HepG2 (cell line): ENCODE data around the gene GDI1. TPM values are rescaled to one million over a fixed set of nuclear protein-coding genes. Genes with fewer than 3 reads are reported as not detected.

Experiments
- ATAC-seq: fragments of 200-7000 bp; cut with Tn5 transposase; 3 replicates; pipeline ENCODE4 v1.9.1; 2020; ENCODE audit warnings: mild to moderate bottlenecking, moderate library complexity
- BruUV-seq: library from RNA; stranded (reverse); fragments of 400-500 nt; replicated peaks from 2 replicates; lab custom pipeline; 2021; lab: Mats Ljungman, UMichigan
- CTCF ChIA-PET: fragments of 300-600 bp; formaldehyde crosslinking; extraction: SDS; loops from one replicate; lab custom pipeline; 2021; ENCODE audit warnings: low total read pairs, inconsistent platforms, low intra/inter-chr PET ratio; lab: Yijun Ruan, JAX
- POLR2A ChIA-PET: fragments of 350-600 bp; sonication (Branson Sonifier 250); formaldehyde crosslinking; loops from one replicate; lab custom pipeline; 2020; ENCODE audit warnings: antibody characterized with exemption, inconsistent platforms; lab: Yijun Ruan, JAX
- DNase-seq: peaks from one replicate; pipeline ENCODE4 v3.0.0-alpha.2; 2015; ENCODE audit warnings: low spot score
- FAIRE-seq: peaks from 3 replicates; lab custom pipeline; 2011; peaks lifted over from hg19 to GRCh38; lab: Jason Lieb, UNC
- H2AFZ ChIP-seq: one replicate; pipeline ENCODE4 v1.6.1; 2011; ENCODE audit warnings: low read length, inconsistent platforms
- H3K27ac ChIP-seq: fragments of 300-600 bp; 3 replicates; pipeline ENCODE4 v1.8.0; 2011; ENCODE audit warnings: mixed run types, mild to moderate bottlenecking, mixed read lengths, low read length, inconsistent platforms; ENCODE audit not compliant: insufficient read depth; ENCODE audit errors: extremely low read length
- H3K27me3 ChIP-seq, 2 experiments: fragments of 200-600 bp in 1 of 2; 2 replicates in 1 of 2; 3 replicates in 1 of 2; pipeline versions ENCODE4 v1.6.0 to v1.8.0; 2011; ENCODE audit warnings: low read length in 2 of 2, mild to moderate bottlenecking in 2 of 2, moderate library complexity in 2 of 2, inconsistent platforms in 1 of 2; ENCODE audit not compliant: insufficient read depth in 2 of 2, control insufficient read depth in 1 of 2
- H3K36me3 ChIP-seq, 2 experiments: fragments of 200-600 bp in 1 of 2; replicated peaks in 1 of 2; 2 replicates in 1 of 2; 3 replicates in 1 of 2; pipeline versions ENCODE4 v1.5.1 to v1.8.0; 2011; ENCODE audit warnings: low read length in 2 of 2, inconsistent platforms in 1 of 2; ENCODE audit not compliant: insufficient read depth in 2 of 2, control insufficient read depth in 1 of 2
- H3K4me1 ChIP-seq: 2 replicates; pipeline ENCODE4 v1.5.1; 2012; ENCODE audit warnings: low read length, inconsistent platforms; ENCODE audit not compliant: insufficient read depth
- H3K4me2 ChIP-seq: 2 replicates; pipeline ENCODE4 v1.6.0; 2011; ENCODE audit warnings: low read depth, low read length, inconsistent platforms
- H3K4me3 ChIP-seq, 3 experiments: fragments of 200-600 bp in 1 of 3; sonication (generic), shearing (Covaris generic) in 1 of 3; replicated peaks in 1 of 3; 2 replicates each; pipeline ENCODE4 v1.5.1; 2011 to 2016; ENCODE audit warnings: low read length in 3 of 3, inconsistent platforms in 2 of 3, low read depth in 2 of 3, mild to moderate bottlenecking in 2 of 3, control low read depth in 1 of 3, mixed read lengths in 1 of 3; ENCODE audit not compliant: insufficient read depth in 1 of 3
- H3K79me2 ChIP-seq: one replicate; pipeline ENCODE4 v1.6.1; 2011; ENCODE audit warnings: low read length, inconsistent platforms; ENCODE audit not compliant: insufficient read depth
- H3K9ac ChIP-seq: 2 replicates; pipeline ENCODE4 v1.6.0; 2011; ENCODE audit warnings: mild to moderate bottlenecking, low read depth, low read length, inconsistent platforms; ENCODE audit not compliant: insufficient read depth
- H3K9me3 ChIP-seq: 2 replicates; pipeline ENCODE4 v1.5.1; 2012; ENCODE audit warnings: mild to moderate bottlenecking, low read length
- H4K20me1 ChIP-seq: 2 replicates; pipeline ENCODE4 v1.6.0; 2011; ENCODE audit warnings: inconsistent platforms, mild to moderate bottlenecking, low read length, moderate library complexity; ENCODE audit not compliant: insufficient read depth
- ATF7 ChIP-seq, 2 experiments: fragments of 450-650 bp in 1 of 2; sonication (generic) in 1 of 2; formaldehyde crosslinking in 1 of 2; IDR thresholded peaks; 2 replicates each; pipeline versions ENCODE4 v1.4.0 to v1.6.1; 2016 to 2020; ENCODE audit warnings: antibody characterized with exemption in 1 of 2, mild to moderate bottlenecking in 1 of 2, missing genetic modification reagents in 1 of 2
- HOXD1 ChIP-seq: sonication (generic); formaldehyde crosslinking; IDR thresholded peaks from 2 replicates; pipeline ENCODE4 v1.5.0; 2020; ENCODE audit warnings: missing genetic modification reagents
- MAF1 ChIP-seq: sonication (generic); formaldehyde crosslinking; IDR thresholded peaks from 2 replicates; pipeline ENCODE4 v1.5.0; 2020; ENCODE audit warnings: missing genetic modification reagents, borderline replicate concordance
- ZNF577 ChIP-seq: sonication (generic); formaldehyde crosslinking; IDR thresholded peaks from 2 replicates; pipeline ENCODE4 v1.4.0; 2020; ENCODE audit warnings: mild to moderate bottlenecking, low read depth, missing genetic modification reagents, borderline replicate concordance
- ZNF7 ChIP-seq: IDR thresholded peaks from 2 replicates; pipeline ENCODE4 v1.6.1; 2016; ENCODE audit warnings: missing biosample characterization, missing genetic modification reagents
- WGBS: methylation state at CpG from one replicate; pipeline ENCODE4 v1.1.6; 2017; ENCODE audit warnings: low lambda C conversion rate; 5-methylcytosine and 5-hydroxymethylcytosine counted together
- in situ Hi-C: cut with HindIII; loops from 2 replicates; pipeline ENCODE4 v1.10.0; 2017; ENCODE audit warnings: low pct_unique_long_range_greater_than_20kb; ENCODE audit not compliant: extremely low pct_ligation_motif_present
- intact Hi-C: fragments of 100-400 bp; cut with micrococcal nuclease; formaldehyde crosslinking; loops from one replicate; pipeline ENCODE4 v1.10.0; 2022; ENCODE audit not compliant: unreplicated experiment
- polyA plus RNA-seq, 8 experiments: library from polyadenylated mRNA; depleted of rRNA in 3 of 8; stranded (reverse) in 7 of 8; unstranded in 1 of 8; fragments of >200 nt; fragmentation: Illumina TruSeq in 4 of 8; extraction: Trizol in 4 of 8; gene quantifications; 2 replicates each; pipeline versions ENCODE4 v1.2.1 to v1.2.3, GENCODE V29; 2011 to 2016; ENCODE audit warnings: low read depth in 4 of 8, missing spikeins in 1 of 8, mixed read lengths in 1 of 8; ENCODE audit not compliant: insufficient read depth in 1 of 8
- total RNA-seq, 5 experiments: library from RNA; depleted of rRNA; stranded (reverse); fragments of >200 nt; fragmentation: Illumina TruSeq; extraction: Trizol; gene quantifications; 2 replicates each; pipeline ENCODE4 v1.2.3, GENCODE V29; 2016; ENCODE audit warnings: low read depth in 1 of 5
- TF ChIP-seq, protein P1 (sequence below): sonication (generic); IDR thresholded peaks from 2 replicates; pipeline ENCODE4 v1.6.1; 2016; ENCODE audit warnings: low read depth, borderline replicate concordance
- TF ChIP-seq, protein P2 (sequence below): sonication (generic); formaldehyde crosslinking; IDR thresholded peaks from 2 replicates; pipeline ENCODE4 v1.4.0; 2020; ENCODE audit warnings: mild to moderate bottlenecking, missing genetic modification reagents
- TF ChIP-seq, protein P3 (sequence below): sonication (generic); formaldehyde crosslinking; IDR thresholded peaks from 2 replicates; pipeline ENCODE4 v1.5.1; 2020; ENCODE audit warnings: missing genetic modification reagents, mild to moderate bottlenecking, borderline replicate concordance

The GDI1 gene
- total and polyA plus RNA-seq, 2 of the 13 experiments (the other 11 are each of a cell fraction or from before 2014, with no cell fraction given), result 17.4 to 105 TPM

DNA sequence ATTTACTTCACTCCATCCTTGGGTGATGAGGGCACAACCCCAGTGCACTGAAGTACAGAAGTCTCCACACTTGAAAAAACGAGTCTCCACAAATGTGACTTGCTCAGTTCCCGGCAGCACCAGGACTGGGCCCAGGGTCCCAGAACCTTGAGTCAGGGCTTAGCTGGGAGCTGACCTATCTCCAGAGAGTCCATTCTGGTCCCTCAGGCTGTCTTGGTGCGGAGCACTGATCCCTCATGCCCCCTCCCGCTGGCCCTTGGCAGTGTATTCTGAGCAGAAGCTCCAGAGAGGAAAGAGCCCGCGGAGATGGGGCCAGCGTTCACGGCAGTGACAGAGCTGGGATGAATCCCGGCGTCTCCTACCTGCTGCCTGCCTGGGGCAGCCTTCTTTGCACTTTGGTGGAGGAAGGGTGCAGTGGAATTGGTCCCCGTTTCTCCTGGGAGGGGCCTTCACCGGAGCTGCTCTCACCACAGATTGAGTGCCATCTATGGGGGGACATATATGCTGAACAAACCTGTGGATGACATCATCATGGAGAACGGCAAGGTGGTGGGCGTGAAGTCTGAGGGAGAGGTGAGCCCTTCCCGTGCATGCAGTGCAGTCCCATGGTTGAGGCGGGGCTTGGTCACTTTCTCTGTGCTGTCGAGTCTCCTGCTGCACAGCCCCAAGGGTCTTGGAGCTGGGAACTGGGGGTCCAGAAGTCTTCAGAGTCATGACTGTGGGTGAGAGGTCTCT, 3.8 kb downstream of the GDI1 start:
- ChIA-PET POLR2A (no interaction called here), CTCF (no interaction called here)
- Histone ChIP-seq H3K27ac (no peak overlapping the region), H3K4me3 (no peak overlapping the region), H3K4me2 (no peak overlapping the region), H3K9ac (no peak overlapping the region), H3K4me1 (peaks cover 19% of the 10 kb centered on the region), H3K27me3 (no peaks in the 10 kb centered on the region), H3K9me3 (no peaks in the 10 kb centered on the region), H2AFZ (no peak overlapping the region), H3K36me3 (peaks cover 0 to 2% of the 10 kb centered on the region in 2 experiments; a peak in 3 of 5 replicates), H3K79me2 (peaks cover 16% of the 10 kb centered on the region), H4K20me1 (no peaks in the 10 kb centered on the region)
- no peak for FAIRE-seq
- DNase-seq, result no peak
- peak; percentile 48; the same call in 1 of the 2 replicates for TF ChIP-seq ATF7 (IDR thresholded peaks at IDR 0.05)
- no peak for TF ChIP-seq ATF7 (CRISPR knock-in tag; IDR thresholded peaks at IDR 0.05)
- no peak for TF ChIP-seq MAF1 (CRISPR knock-in tag)
- TF ChIP-seq ZNF7, result no peak
- in situ Hi-C loops, result no loop called here
- 97% methylated on average over 6 of the region's 17 CpGs for WGBS
- intact Hi-C loops, result no loop called here
- no TSS peak for BruUV-seq
- ATAC-seq, result no peak

DNA sequence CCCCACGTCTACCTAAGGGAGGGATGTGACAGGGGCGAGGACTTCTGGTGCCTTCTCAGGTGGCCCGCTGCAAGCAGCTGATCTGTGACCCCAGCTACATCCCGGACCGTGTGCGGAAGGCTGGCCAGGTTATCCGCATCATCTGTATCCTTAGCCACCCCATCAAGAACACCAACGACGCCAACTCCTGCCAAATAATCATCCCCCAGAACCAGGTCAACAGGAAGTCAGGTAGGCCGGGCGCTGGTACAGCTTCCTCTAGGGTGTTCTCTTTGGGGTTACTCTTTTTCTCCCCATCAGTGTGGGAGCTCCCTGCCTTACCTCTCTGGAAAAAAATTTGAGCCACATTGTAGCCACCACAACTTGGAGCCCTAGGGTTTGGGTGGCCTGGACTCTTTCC, 4.6 kb downstream of the GDI1 start:
- no peaks in the 10 kb centered on the region for H4K20me1 ChIP-seq
- no peak overlapping the region for H3K4me2 ChIP-seq
- H3K9ac ChIP-seq, result no peak overlapping the region
- H3K4me3 ChIP-seq, result no peak overlapping the region
- peaks cover 16% of the 10 kb centered on the region for H3K79me2 ChIP-seq
- no peaks in the 10 kb centered on the region for H3K27me3 ChIP-seq
- ChIA-PET POLR2A (no interaction called here), CTCF (no interaction called here)
- peaks cover 0 to 2% of the 10 kb centered on the region in 2 experiments; a peak in 2 of 5 replicates for H3K36me3 ChIP-seq
- peaks cover 19% of the 10 kb centered on the region for H3K4me1 ChIP-seq
- no peak overlapping the region for H2AFZ ChIP-seq
- intact Hi-C loops (no loop called here), in situ Hi-C loops (no loop called here)
- H3K9me3 ChIP-seq, result no peaks in the 10 kb centered on the region
- no TSS peak for BruUV-seq
- FAIRE-seq (no peak), DNase-seq (no peak), ATAC-seq (no peak)
- H3K27ac ChIP-seq, result no peak overlapping the region
- 100% methylated on average over 1 of the region's 11 CpGs for WGBS
- TF ChIP-seq HOXD1 (CRISPR knock-in tag) (no peak), ZNF577 (CRISPR knock-in tag) (no peak)
- TF ChIP-seq, protein P1, sequence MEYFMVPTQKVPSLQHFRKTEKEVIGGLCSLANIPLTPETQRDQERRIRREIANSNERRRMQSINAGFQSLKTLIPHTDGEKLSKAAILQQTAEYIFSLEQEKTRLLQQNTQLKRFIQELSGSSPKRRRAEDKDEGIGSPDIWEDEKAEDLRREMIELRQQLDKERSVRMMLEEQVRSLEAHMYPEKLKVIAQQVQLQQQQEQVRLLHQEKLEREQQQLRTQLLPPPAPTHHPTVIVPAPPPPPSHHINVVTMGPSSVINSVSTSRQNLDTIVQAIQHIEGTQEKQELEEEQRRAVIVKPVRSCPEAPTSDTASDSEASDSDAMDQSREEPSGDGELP, result no peak
- TF ChIP-seq, protein P2, sequence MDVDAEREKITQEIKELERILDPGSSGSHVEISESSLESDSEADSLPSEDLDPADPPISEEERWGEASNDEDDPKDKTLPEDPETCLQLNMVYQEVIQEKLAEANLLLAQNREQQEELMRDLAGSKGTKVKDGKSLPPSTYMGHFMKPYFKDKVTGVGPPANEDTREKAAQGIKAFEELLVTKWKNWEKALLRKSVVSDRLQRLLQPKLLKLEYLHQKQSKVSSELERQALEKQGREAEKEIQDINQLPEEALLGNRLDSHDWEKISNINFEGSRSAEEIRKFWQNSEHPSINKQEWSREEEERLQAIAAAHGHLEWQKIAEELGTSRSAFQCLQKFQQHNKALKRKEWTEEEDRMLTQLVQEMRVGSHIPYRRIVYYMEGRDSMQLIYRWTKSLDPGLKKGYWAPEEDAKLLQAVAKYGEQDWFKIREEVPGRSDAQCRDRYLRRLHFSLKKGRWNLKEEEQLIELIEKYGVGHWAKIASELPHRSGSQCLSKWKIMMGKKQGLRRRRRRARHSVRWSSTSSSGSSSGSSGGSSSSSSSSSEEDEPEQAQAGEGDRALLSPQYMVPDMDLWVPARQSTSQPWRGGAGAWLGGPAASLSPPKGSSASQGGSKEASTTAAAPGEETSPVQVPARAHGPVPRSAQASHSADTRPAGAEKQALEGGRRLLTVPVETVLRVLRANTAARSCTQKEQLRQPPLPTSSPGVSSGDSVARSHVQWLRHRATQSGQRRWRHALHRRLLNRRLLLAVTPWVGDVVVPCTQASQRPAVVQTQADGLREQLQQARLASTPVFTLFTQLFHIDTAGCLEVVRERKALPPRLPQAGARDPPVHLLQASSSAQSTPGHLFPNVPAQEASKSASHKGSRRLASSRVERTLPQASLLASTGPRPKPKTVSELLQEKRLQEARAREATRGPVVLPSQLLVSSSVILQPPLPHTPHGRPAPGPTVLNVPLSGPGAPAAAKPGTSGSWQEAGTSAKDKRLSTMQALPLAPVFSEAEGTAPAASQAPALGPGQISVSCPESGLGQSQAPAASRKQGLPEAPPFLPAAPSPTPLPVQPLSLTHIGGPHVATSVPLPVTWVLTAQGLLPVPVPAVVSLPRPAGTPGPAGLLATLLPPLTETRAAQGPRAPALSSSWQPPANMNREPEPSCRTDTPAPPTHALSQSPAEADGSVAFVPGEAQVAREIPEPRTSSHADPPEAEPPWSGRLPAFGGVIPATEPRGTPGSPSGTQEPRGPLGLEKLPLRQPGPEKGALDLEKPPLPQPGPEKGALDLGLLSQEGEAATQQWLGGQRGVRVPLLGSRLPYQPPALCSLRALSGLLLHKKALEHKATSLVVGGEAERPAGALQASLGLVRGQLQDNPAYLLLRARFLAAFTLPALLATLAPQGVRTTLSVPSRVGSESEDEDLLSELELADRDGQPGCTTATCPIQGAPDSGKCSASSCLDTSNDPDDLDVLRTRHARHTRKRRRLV (CRISPR knock-in tag), result no peak
- TF ChIP-seq, protein P3, sequence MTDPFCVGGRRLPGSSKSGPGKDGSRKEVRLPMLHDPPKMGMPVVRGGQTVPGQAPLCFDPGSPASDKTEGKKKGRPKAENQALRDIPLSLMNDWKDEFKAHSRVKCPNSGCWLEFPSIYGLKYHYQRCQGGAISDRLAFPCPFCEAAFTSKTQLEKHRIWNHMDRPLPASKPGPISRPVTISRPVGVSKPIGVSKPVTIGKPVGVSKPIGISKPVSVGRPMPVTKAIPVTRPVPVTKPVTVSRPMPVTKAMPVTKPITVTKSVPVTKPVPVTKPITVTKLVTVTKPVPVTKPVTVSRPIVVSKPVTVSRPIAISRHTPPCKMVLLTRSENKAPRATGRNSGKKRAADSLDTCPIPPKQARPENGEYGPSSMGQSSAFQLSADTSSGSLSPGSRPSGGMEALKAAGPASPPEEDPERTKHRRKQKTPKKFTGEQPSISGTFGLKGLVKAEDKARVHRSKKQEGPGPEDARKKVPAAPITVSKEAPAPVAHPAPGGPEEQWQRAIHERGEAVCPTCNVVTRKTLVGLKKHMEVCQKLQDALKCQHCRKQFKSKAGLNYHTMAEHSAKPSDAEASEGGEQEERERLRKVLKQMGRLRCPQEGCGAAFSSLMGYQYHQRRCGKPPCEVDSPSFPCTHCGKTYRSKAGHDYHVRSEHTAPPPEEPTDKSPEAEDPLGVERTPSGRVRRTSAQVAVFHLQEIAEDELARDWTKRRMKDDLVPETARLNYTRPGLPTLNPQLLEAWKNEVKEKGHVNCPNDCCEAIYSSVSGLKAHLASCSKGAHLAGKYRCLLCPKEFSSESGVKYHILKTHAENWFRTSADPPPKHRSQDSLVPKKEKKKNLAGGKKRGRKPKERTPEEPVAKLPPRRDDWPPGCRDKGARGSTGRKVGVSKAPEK, result no peak
